GM23248 (cell line): ENCODE data around the gene POU2F1.

ENCODE experiments used
- EZH2 ChIP-seq: fragments of 200-600 bp; sonication (generic); IDR thresholded peaks from 2 replicates; pipeline ENCODE4 v1.6.1; 2018; ENCODE audit warnings: antibody characterized with exemption, mild to moderate bottlenecking; ENCODE audit not compliant: insufficient read depth, poor library complexity, severe bottlenecking
- EZH2phosphoT487 ChIP-seq: fragments of 200-600 bp; sonication (generic); IDR thresholded peaks from 2 replicates; pipeline ENCODE4 v1.6.1; 2018; ENCODE audit warnings: antibody characterized with exemption, moderate library complexity, mild to moderate bottlenecking, low read depth; ENCODE audit not compliant: insufficient read depth

DNA sequence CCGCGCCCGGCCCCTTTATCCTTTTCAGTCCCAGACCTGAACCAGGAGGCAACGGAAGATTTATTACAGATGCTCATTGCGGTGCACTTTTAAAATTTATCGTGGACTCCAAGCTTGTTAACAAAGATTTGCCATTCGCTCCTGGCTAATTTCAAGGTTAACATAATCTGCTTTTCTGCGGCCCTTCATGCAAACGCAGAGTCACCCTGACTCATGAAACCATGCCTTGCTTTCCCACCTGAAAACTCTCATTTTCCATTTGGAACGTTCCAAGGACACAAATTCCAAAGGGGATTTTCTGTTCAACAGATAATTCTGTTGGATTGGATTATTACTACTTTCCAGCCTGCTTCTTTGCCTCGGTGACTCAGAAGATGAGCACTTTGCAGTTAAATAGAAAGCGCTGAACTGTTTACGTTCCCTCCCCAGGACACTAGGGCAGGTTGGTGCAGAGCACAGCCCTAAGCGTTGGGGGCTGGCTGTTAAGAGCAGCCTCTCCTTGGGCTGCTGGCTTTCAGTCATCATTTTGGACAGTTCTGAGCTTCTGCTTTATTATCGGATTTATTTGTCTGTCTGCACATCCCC is 246.5 kb downstream of the POU2F1 start:
- TF ChIP-seq EZH2phosphoT487 (no peak), EZH2 (no peak)
